ENCODE measurements around the gene ISLR. TPM values are rescaled to one million over a fixed set of nuclear protein-coding genes. Genes with fewer than 3 reads are reported as not detected.

The ISLR gene
- polyA plus RNA-seq, 1 donor: 24.8 TPM

GRCh38 chr15:74193905-74194304 is 20.4 kb downstream of the ISLR start:
- no peaks in the 10 kb centered on the region for H3K9me3 ChIP-seq (ENCODE audit: control insufficient read depth, low read depth, low read length)
- H3K27ac ChIP-seq (ENCODE audit: low read length): no peak overlapping the region
- no peaks in the 10 kb centered on the region for H3K27me3 ChIP-seq (ENCODE audit: control insufficient read depth, insufficient read depth, low read length)
- H3K36me3 ChIP-seq (ENCODE audit: control insufficient read depth, insufficient read depth, low read length): no peaks in the 10 kb centered on the region
- H3K4me3 ChIP-seq (ENCODE audit: low read length): no peak overlapping the region
- WGBS (ENCODE audit: insufficient coverage, low lambda C conversion rate): 100% methylated on average over 1 of the region's 6 CpGs
- H3K4me1 ChIP-seq (ENCODE audit: control insufficient read depth, insufficient read depth, low read length): peaks cover 20% of the 10 kb centered on the region
- no peak for DNase-seq

- Histone ChIP-seq H3K36me3 (ENCODE audit: control insufficient read depth, insufficient read depth, low read length) (no peaks in the 10 kb centered on the region), H3K9me3 (ENCODE audit: control insufficient read depth, low read depth, low read length) (no peaks in the 10 kb centered on the region), H3K4me1 (ENCODE audit: control insufficient read depth, insufficient read depth, low read length) (peaks cover 24% of the 10 kb centered on the region), H3K4me3 (ENCODE audit: low read length) (no peak overlapping the region), H3K27me3 (ENCODE audit: control insufficient read depth, insufficient read depth, low read length) (no peaks in the 10 kb centered on the region), H3K27ac (ENCODE audit: low read length) (no peak overlapping the region)
- no peak for DNase-seq
- WGBS (ENCODE audit: insufficient coverage, low lambda C conversion rate): no CpG with 5 or more reads among the region's 13 CpGs
Observed at GRCh38 chr15:74194572-74195559, 21.4 kb downstream of the ISLR start.

- H3K4me1 ChIP-seq (ENCODE audit: control insufficient read depth, insufficient read depth, low read length): peaks cover 35% of the 10 kb centered on the region
- no CpG with 5 or more reads among the region's 7 CpGs for WGBS (ENCODE audit: insufficient coverage, low lambda C conversion rate)
- H3K36me3 ChIP-seq (ENCODE audit: control insufficient read depth, insufficient read depth, low read length): no peaks in the 10 kb centered on the region
- H3K9me3 ChIP-seq (ENCODE audit: control insufficient read depth, low read depth, low read length): no peaks in the 10 kb centered on the region
- no peak overlapping the region for H3K4me3 ChIP-seq (ENCODE audit: low read length)
- DNase-seq: peak; percentile 93 to 99
- H3K27ac ChIP-seq (ENCODE audit: low read length): peak overlapping the region; percentile 39
- H3K27me3 ChIP-seq (ENCODE audit: control insufficient read depth, insufficient read depth, low read length): no peaks in the 10 kb centered on the region
Observed at GRCh38 chr15:74196175-74196574, 22.7 kb downstream of the ISLR start.

- Histone ChIP-seq H3K36me3 (ENCODE audit: control insufficient read depth, insufficient read depth, low read length) (no peaks in the 10 kb centered on the region), H3K9me3 (ENCODE audit: control insufficient read depth, low read depth, low read length) (no peaks in the 10 kb centered on the region)
- WGBS (ENCODE audit: insufficient coverage, low lambda C conversion rate): no CpG with 5 or more reads among the region's 9 CpGs
Observed at GRCh38 chr15:74197176-74197965, 23.9 kb downstream of the ISLR start.

GRCh38 chr15:74199297-74199652 is 25.8 kb downstream of the ISLR start:
- no peak overlapping the region for H3K4me3 ChIP-seq (ENCODE audit: low read length)
- no peaks in the 10 kb centered on the region for H3K27me3 ChIP-seq (ENCODE audit: control insufficient read depth, insufficient read depth, low read length)
- WGBS (ENCODE audit: insufficient coverage, low lambda C conversion rate): no CpG with 5 or more reads among the region's 6 CpGs
- no peak overlapping the region for H3K27ac ChIP-seq (ENCODE audit: low read length)
- no peaks in the 10 kb centered on the region for H3K9me3 ChIP-seq (ENCODE audit: control insufficient read depth, low read depth, low read length)
- no peak for DNase-seq
- no peaks in the 10 kb centered on the region for H3K36me3 ChIP-seq (ENCODE audit: control insufficient read depth, insufficient read depth, low read length)
- peaks cover 59% of the 10 kb centered on the region for H3K4me1 ChIP-seq (ENCODE audit: control insufficient read depth, insufficient read depth, low read length)

More at GRCh38 chr15:74197176-74197965, 23.9 kb downstream of the ISLR start:
- no peaks in the 10 kb centered on the region for H3K27me3 ChIP-seq (ENCODE audit: control insufficient read depth, insufficient read depth, low read length)
- H3K27ac ChIP-seq (ENCODE audit: low read length): no peak overlapping the region
- no peak overlapping the region for H3K4me3 ChIP-seq (ENCODE audit: low read length)
- H3K4me1 ChIP-seq (ENCODE audit: control insufficient read depth, insufficient read depth, low read length): peaks cover 47% of the 10 kb centered on the region
- DNase-seq: no peak

- H3K4me1 ChIP-seq (ENCODE audit: control insufficient read depth, insufficient read depth, low read length): peaks cover 59% of the 10 kb centered on the region
- no CpG with 5 or more reads among the region's 1 CpG for WGBS (ENCODE audit: insufficient coverage, low lambda C conversion rate)
Observed at GRCh38 chr15:74200412-74200815, 26.9 kb downstream of the ISLR start.

GRCh38 chr15:74200871-74201419 is 27.4 kb downstream of the ISLR start:
- H3K36me3 ChIP-seq (ENCODE audit: control insufficient read depth, insufficient read depth, low read length): no peaks in the 10 kb centered on the region
- no peaks in the 10 kb centered on the region for H3K27me3 ChIP-seq (ENCODE audit: control insufficient read depth, insufficient read depth, low read length)
- WGBS (ENCODE audit: insufficient coverage, low lambda C conversion rate): no CpG with 5 or more reads among the region's 8 CpGs
- H3K4me3 ChIP-seq (ENCODE audit: low read length): no peak overlapping the region
- H3K27ac ChIP-seq (ENCODE audit: low read length): no peak overlapping the region
- peaks cover 55% of the 10 kb centered on the region for H3K4me1 ChIP-seq (ENCODE audit: control insufficient read depth, insufficient read depth, low read length)
- H3K9me3 ChIP-seq (ENCODE audit: control insufficient read depth, low read depth, low read length): no peaks in the 10 kb centered on the region
- no peak for DNase-seq

More at GRCh38 chr15:74200412-74200815, 26.9 kb downstream of the ISLR start:
- no peaks in the 10 kb centered on the region for H3K9me3 ChIP-seq (ENCODE audit: control insufficient read depth, low read depth, low read length)
- no peaks in the 10 kb centered on the region for H3K36me3 ChIP-seq (ENCODE audit: control insufficient read depth, insufficient read depth, low read length)
- H3K4me3 ChIP-seq (ENCODE audit: low read length): no peak overlapping the region
- DNase-seq: peak in 1 of 2 donors; percentile 76
- no peaks in the 10 kb centered on the region for H3K27me3 ChIP-seq (ENCODE audit: control insufficient read depth, insufficient read depth, low read length)
- no peak overlapping the region for H3K27ac ChIP-seq (ENCODE audit: low read length)

GRCh38 chr15:74201710-74202420 is 28.4 kb downstream of the ISLR start:
- DNase-seq: no peak
- H3K27me3 ChIP-seq (ENCODE audit: control insufficient read depth, insufficient read depth, low read length): no peaks in the 10 kb centered on the region
- H3K36me3 ChIP-seq (ENCODE audit: control insufficient read depth, insufficient read depth, low read length): no peaks in the 10 kb centered on the region
- peaks cover 51% of the 10 kb centered on the region for H3K4me1 ChIP-seq (ENCODE audit: control insufficient read depth, insufficient read depth, low read length)
- peak overlapping the region; percentile 11 for H3K4me3 ChIP-seq (ENCODE audit: low read length)
- WGBS (ENCODE audit: insufficient coverage, low lambda C conversion rate): 24% methylated on average over 4 of the region's 7 CpGs
- no peaks in the 10 kb centered on the region for H3K9me3 ChIP-seq (ENCODE audit: control insufficient read depth, low read depth, low read length)
- H3K27ac ChIP-seq (ENCODE audit: low read length): peak overlapping the region; percentile 50

GRCh38 chr15:74202452-74203401 is 29.2 kb downstream of the ISLR start, which contains the start of gene STRA6:
STRA6 (minus strand) TSS chr15:74202787; CDS start chr15:74202267, 520 bp downstream.
- Histone ChIP-seq H3K4me1 (ENCODE audit: control insufficient read depth, insufficient read depth, low read length) (peaks cover 47% of the 10 kb centered on the region), H3K27ac (ENCODE audit: low read length) (peak within 1 kb of the TSS; percentile 50), H3K9me3 (ENCODE audit: control insufficient read depth, low read depth, low read length) (no peaks in the 10 kb centered on the region), H3K36me3 (ENCODE audit: control insufficient read depth, insufficient read depth, low read length) (no peaks in the 10 kb centered on the region), H3K4me3 (ENCODE audit: low read length) (peak within 1 kb of the TSS; percentile 22), H3K27me3 (ENCODE audit: control insufficient read depth, insufficient read depth, low read length) (no peaks in the 10 kb centered on the region)
- DNase-seq: peak; percentile 73 to 89
- no CpG with 5 or more reads among the region's 26 CpGs for WGBS (ENCODE audit: insufficient coverage, low lambda C conversion rate)

Data from large intestine (tissue), 3 donors.